Heart left ventricle (tissue), 16 donors: ENCODE data around the gene TRPC5OS. TPM values are rescaled to one million over a fixed set of nuclear protein-coding genes. Genes with fewer than 3 reads are reported as not detected.

Experiments
- ATAC-seq, 4 donors: fragments of 200-7000 bp; cut with Tn5 transposase; one replicate each; pipeline ENCODE4 v1.9.1; 2020 to 2022; ENCODE audit warnings: moderate library complexity in 4 of 4, mild to moderate bottlenecking in 3 of 4, moderate number of reproducible peaks in 1 of 4
- DNase-seq, 5 donors: peaks; one replicate each; pipeline ENCODE4 v3.0.0-alpha.2; 2020
- H3K27ac ChIP-seq, 12 donors: fragments of 200-600 bp; sonication (generic) in 4 of 12; one replicate each; pipeline versions ENCODE4 v1.5.0 to v1.8.0; 2016 to 2022; ENCODE audit warnings: mild to moderate bottlenecking in 2 of 12
- H3K27me3 ChIP-seq, 9 donors: fragments of 200-600 bp; sonication (generic) in 2 of 9; one replicate each; pipeline versions ENCODE4 v1.5.1 to v1.8.0; 2016 to 2022; ENCODE audit warnings: mild to moderate bottlenecking in 3 of 9
- H3K36me3 ChIP-seq, 9 donors: fragments of 200-600 bp; sonication (generic) in 2 of 9; one replicate each; pipeline versions ENCODE4 v1.5.0 to v1.8.0; 2018 to 2022; ENCODE audit warnings: mild to moderate bottlenecking in 2 of 9
- H3K4me1 ChIP-seq, 12 donors: fragments of 200-600 bp; sonication (generic) in 4 of 12; one replicate each; pipeline versions ENCODE4 v1.5.0 to v1.8.0; 2016 to 2022; ENCODE audit warnings: mild to moderate bottlenecking in 3 of 12
- H3K4me3 ChIP-seq, 12 donors: fragments of 200-600 bp; sonication (generic) in 4 of 12; one replicate each; pipeline versions ENCODE4 v1.5.0 to v1.8.0; 2017 to 2022; ENCODE audit warnings: mild to moderate bottlenecking in 9 of 12, moderate library complexity in 4 of 12
- H3K9me3 ChIP-seq, 12 donors: fragments of 200-600 bp; sonication (generic) in 4 of 12; one replicate each; pipeline versions ENCODE4 v1.5.0 to v1.8.0; 2016 to 2022; ENCODE audit warnings: mild to moderate bottlenecking in 1 of 12
- POLR2A ChIP-seq, 2 donors: fragments of 450-650 bp; IDR thresholded peaks; one replicate each; pipeline ENCODE4 v1.6.1; 2017; ENCODE audit warnings: antibody characterized with exemption in 2 of 2, mild to moderate bottlenecking in 2 of 2, moderate library complexity in 2 of 2
- WGBS, 4 donors: extraction: QIAGEN DNeasy Blood & Tissue Kit in 2 of 4; methylation state at CpG; one replicate each; pipeline versions ENCODE4 v1.1.5 to v1.1.7; 2013 to 2018; 5-methylcytosine and 5-hydroxymethylcytosine counted together
- intact Hi-C, 10 donors: fragments of 100-400 bp; cut with DNase I; formaldehyde crosslinking; loops; one replicate each; pipeline versions ENCODE4 v1.11.1 to v1.14.2; 2022
- polyA plus RNA-seq, 2 donors: library from polyadenylated mRNA; stranded (reverse); fragments of 200-250 nt; gene quantifications; one replicate each; pipeline ENCODE4 v1.2.3, GENCODE V29; 2013
- total RNA-seq, 9 donors: library from RNA; depleted of rRNA in 2 of 9; stranded (reverse); fragments of >200 nt in 2 of 9; fragmentation: NEBNext Ultra II Directional in 3 of 9; extraction: Animal tissue kit (Norgen Biotek cat#: 25700) in 3 of 9; gene quantifications; one replicate each; pipeline versions ENCODE4 v1.1.0 to v1.2.4, GENCODE V29; 2016 to 2023
- TF ChIP-seq, protein P1 (sequence below), 12 donors: fragments of 200-600 bp; sonication (generic) in 4 of 12; IDR thresholded peaks; one replicate each; pipeline versions ENCODE4 v1.5.0 to v1.8.0; 2018 to 2022; ENCODE audit warnings: antibody characterized with exemption in 12 of 12, mild to moderate bottlenecking in 5 of 12
- donor health status: ischemic (EF 13 %, LVEDD 7.1; RV severe dilation, severe dysfunction).
- donor health status: healthy with polysubstance abuse.
- donor health status: DM: no; HTN: yes; CAD: no.
- donor health status: DM: no; HTN: no; CAD: no.
- donor health status: ischemic (EF 25% LVEDD 6.9; RV normal size, moderate dysfunction).
- donor health status: ischemic (EF 25% LVEDD 5.7; RV mildly dilated, moderate dysfunction).
- donor health status: healthy.
- donor health status: DM: yes; HTN: yes; CAD: no.
- donor health status: ischemic (EF 35%, LVEDD 5.7; RV mildly dilated, moderate dysfunction).
- donor health status: nonischemic (EF 11% LVEDD 7.7; RV severe dilation, severe dysfunction).
- donor health status: DM: yes; HTN: yes; CAD: no.
- donor health status: PGD.
- donor health status: ischemic (EF 29% LVEDD 5.4; RV normal size, mild dysfunction).
- donor health status: nonischemic (EF 23%, LVEDD 6.1; RV moderate dilation, normal function).

TRPC5OS gene
- total and polyA plus RNA-seq, 11 donors, result not detected

DNA sequence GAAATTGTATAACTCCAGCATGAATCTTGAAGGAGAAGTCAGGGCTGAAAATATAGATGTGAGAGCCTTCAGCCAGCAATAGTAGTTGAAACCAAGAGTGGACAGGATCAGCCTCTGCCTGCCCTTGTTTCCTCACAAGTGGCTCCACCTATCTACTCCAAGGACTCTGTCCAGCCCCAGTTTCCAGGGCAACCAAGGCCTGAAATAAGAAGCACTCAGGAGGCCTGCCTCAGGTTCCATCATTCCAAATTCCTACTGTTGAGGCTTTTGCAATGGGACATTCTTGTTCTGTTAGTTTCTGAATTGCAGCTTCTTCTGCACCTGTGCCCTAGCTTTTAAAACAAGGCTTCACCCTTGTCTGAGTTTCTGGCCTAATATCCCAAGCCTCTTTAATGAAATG, 41.6 kb downstream of the TRPC5OS start:
- peaks cover 0 to 19% (median 0%) of the 10 kb centered on the region in 9 donors for H3K27me3 ChIP-seq
- no peaks in the 10 kb centered on the region for H3K36me3 ChIP-seq
- DNase-seq (no peak), ATAC-seq (no peak)
- no peak overlapping the region for H3K27ac ChIP-seq
- H3K4me3 ChIP-seq, result no peak overlapping the region
- no peaks in the 10 kb centered on the region for H3K4me1 ChIP-seq
- intact Hi-C loops, result no loop called here
- TF ChIP-seq, protein P1, sequence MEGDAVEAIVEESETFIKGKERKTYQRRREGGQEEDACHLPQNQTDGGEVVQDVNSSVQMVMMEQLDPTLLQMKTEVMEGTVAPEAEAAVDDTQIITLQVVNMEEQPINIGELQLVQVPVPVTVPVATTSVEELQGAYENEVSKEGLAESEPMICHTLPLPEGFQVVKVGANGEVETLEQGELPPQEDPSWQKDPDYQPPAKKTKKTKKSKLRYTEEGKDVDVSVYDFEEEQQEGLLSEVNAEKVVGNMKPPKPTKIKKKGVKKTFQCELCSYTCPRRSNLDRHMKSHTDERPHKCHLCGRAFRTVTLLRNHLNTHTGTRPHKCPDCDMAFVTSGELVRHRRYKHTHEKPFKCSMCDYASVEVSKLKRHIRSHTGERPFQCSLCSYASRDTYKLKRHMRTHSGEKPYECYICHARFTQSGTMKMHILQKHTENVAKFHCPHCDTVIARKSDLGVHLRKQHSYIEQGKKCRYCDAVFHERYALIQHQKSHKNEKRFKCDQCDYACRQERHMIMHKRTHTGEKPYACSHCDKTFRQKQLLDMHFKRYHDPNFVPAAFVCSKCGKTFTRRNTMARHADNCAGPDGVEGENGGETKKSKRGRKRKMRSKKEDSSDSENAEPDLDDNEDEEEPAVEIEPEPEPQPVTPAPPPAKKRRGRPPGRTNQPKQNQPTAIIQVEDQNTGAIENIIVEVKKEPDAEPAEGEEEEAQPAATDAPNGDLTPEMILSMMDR (IDR thresholded peaks at IDR 0.05), result no peak
- TF ChIP-seq POLR2A (IDR thresholded peaks at IDR 0.05), result no peak
- no peaks in the 10 kb centered on the region for H3K9me3 ChIP-seq

DNA sequence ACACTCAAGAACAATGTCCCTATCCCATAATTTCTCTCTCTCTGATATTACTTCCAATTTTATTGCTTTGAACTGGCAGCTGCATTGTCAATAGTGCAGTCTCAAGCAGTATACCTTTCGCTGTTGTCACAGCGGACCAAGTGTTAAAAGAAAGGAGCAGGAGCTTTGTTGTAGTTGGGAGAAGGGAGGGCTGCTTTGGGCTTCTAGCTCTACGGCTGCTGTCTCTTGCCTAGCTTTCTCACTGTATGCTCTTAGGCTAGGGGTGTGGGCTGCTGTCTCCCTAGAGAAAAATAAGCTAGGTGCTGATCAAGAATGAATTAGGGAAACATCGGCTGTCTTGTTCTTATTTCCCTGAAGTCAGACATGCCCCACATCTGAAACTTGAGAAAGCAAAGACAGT, 52.5 kb downstream of the TRPC5OS start:
- no peak for TF ChIP-seq POLR2A (IDR thresholded peaks at IDR 0.05)
- TF ChIP-seq, protein P1 (IDR thresholded peaks at IDR 0.05), result no peak
- ATAC-seq, result no peak
- DNase-seq, result no peak
- Histone ChIP-seq H3K4me3 (no peak overlapping the region), H3K27ac (no peak overlapping the region), H3K4me1 (no peaks in the 10 kb centered on the region), H3K27me3 (peaks cover 0 to 22% (median 0%) of the 10 kb centered on the region in 9 donors), H3K36me3 (no peaks in the 10 kb centered on the region), H3K9me3 (no peaks in the 10 kb centered on the region)
- intact Hi-C loops, result no loop called here
- WGBS, 4 donors, result 65 to 79% (median 72%) methylated on average over 4 of the region's 4 CpGs

Other genes starting within 250 kb of the TRPC5OS start
- gene ALG13, start 195.0 kb upstream of the TRPC5OS start, total RNA-seq, result 10 to 100 TPM; 20.5 to 39.7 (median 25.3) TPM
- 10 to 100 TPM; 11.7 to 25.1 TPM for gene ALG13, start 195.0 kb upstream of the TRPC5OS start, polyA plus RNA-seq
- gene TRPC5, start 206.6 kb downstream of the TRPC5OS start, total RNA-seq, result not detected
- not detected for gene TRPC5, start 206.6 kb downstream of the TRPC5OS start, polyA plus RNA-seq
- gene RTL4, start 206.8 kb downstream of the TRPC5OS start, total RNA-seq, result not detected
- gene RTL4, start 206.8 kb downstream of the TRPC5OS start, polyA plus RNA-seq, result not detected